ENCODE measurements around the gene PCMT1.
"Not testable (repeated sequence)": the region's sequence is repeated elsewhere in the genome, so short reads cannot be mapped to it uniquely, and the experiment has no call there.

Gene PCMT1

GRCh38 chr6:149823013-149823412 is 73.5 kb downstream of the PCMT1 start:
- no peak for DNase-seq

GRCh38 chr6:149825292-149825691 is 75.8 kb downstream of the PCMT1 start:
- DNase-seq = no peak

DNA sequence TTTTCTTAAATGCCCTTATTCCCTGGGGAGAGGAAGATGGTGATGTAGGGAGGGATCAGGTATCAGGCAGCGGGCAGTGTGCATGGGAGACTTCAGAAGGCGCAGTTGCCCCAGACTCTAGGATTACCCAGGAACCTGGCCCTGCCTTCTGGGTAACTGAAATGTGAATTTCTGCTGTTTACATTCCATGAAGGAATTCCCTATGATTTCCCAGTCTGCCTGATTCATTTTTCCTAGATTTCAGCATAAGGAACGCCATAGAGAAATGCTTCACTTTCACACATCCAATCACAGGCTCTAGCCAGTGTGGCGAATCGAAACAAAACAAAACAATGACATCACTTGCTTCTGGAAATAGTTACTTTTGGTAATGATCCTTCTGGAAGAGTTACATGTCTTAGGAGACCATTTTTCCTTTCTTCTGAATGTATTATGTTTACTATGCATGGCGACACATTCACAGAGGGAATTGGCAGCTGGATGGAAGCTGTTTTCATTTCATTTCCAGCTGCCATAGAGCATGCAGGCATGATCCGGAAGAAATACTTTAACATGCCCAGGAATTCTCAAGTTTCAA is 81.3 kb downstream of the PCMT1 start:
- DNase-seq = no peak

DNA sequence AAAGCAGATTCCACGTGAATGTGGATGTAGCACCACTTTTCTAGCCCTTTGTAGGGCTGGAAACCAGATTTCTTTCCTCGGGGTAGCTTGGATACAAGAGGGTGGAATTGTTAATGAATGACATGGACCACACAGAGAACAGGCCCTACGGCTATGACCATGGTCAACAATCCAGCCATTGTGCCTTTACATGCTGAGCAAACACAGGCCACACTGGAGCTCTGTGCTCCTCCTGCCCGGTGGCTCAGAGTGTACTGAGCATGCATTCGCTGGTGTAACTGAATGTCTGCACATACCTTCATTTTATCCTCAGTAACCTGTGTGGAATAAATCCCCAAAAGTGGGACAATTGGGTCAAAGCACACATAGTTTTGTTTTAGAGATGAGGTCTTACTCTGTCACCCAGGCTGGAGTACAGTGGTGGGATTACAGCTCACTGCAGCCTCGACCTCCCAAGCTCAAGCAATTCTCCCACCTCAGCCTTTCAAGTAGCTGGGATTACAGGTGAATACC is 81.8 kb downstream of the PCMT1 start:
- DNase-seq = no peak

GRCh38 chr6:149833651-149834050 is 84.1 kb downstream of the PCMT1 start:
- DNase-seq = no peak

GRCh38 chr6:149834513-149835481 is 85.3 kb downstream of the PCMT1 start:
- DNase-seq = peak; percentile 62 to 71

DNA sequence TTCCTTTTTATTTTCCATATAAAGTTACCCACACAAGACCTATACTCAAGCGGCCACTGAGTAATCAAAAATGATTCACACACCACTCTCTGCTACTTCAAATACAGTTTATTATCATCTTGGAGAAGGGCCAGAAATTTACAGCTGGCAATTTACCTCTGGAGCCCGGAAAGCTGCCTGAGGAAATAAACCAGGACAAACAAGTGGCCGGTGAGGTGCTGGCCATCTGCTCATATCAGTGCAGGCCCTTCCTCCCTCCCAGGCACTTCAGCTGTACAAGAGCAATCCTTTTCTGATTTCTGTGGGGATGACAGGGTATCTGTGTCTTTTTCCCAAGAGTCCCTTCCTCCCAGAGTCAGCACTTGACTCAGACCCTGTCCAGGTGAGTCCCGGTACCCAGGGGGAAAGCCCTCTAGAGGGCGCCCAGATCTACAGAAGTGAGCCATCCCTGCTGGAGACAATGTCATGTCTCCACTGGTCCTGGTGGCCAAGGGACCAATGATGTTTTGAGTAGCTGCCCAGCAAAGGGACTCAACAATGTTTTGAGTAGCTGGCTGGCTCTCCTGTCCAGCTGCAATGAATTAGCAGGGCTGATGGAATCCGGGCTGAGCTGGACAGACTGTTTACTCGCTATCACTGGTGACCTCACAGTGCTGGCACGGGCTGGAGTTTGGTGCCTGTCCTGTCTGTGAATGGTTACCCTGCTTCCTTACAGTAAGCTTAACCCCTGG is 91.0 kb downstream of the PCMT1 start:
- DNase-seq = peak; percentile 15 to 39

DNA sequence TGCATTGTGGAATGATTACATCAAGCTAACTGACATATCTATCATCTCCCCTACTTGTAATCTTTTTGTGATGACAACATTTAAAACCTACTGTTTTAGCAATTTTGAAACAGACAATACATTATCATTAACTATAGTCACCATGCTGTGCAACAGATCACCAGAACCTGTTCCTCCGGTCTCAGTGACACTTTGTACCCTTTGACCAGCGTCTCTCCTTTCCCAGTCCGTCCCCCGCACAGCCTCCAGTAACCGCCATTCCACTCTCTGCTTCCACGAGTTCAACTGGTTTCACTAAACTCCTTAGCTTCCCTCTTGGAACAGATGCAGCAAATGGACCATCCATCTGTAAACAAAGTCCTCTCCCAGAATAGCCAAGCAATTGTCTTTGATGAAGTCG is 92.8 kb downstream of the PCMT1 start:
- DNase-seq = no peak

DNA sequence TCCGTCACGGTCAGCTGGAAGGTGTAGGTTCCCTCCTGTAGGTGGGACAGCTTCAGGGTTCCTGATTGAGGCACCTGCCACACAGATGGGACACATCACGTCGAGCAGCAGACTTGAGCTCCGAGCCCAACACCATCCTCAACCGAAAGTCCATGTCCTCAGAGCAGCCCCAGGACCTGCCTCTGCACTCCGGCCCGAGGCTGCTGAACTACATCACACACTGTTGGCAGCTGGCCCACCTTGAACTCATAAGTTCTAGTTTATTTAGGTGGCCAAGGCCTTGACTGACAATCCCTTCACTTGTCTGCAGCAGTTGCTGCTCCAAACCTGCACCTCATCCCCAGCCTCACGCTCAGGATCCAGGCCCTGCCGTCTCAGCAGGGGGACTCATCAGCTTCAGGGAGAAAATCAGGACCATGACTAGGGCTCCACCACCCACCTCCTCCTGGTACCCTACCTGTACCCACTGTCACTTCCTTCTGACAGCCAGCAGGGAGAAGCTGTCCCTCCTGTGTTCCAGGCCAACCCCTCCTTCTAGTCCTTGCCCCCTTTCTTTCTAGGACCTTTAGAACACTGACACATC is 93.6 kb downstream of the PCMT1 start:
- DNase-seq = no peak

DNA sequence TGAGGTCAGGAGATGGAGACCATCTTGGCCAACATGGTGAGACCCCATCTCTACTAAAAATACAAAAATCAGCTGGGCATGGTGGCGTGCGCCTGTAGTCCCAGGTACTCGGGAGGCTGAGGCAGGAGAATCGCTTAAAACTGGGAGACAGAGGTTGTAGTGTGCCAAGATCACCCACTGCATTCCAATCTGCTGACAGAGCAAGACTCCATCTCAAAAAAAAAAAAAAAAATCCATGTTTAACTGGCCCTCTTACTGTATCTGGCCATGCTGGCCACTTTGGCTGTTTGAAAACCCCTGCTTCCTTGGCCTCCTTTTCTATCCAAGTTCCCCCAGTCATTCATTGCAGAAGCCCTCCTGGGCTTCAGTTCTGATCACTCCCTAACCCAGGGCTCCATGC is 94.5 kb downstream of the PCMT1 start:
- not testable (repeated sequence) for DNase-seq

GRCh38 chr6:149844480-149844879 is 94.9 kb downstream of the PCMT1 start:
- DNase-seq = no peak

GRCh38 chr6:149845549-149845948 is 96.0 kb downstream of the PCMT1 start:
- DNase-seq = no peak

GRCh38 chr6:149846321-149846720 is 96.8 kb downstream of the PCMT1 start:
- no peak for DNase-seq

DNA sequence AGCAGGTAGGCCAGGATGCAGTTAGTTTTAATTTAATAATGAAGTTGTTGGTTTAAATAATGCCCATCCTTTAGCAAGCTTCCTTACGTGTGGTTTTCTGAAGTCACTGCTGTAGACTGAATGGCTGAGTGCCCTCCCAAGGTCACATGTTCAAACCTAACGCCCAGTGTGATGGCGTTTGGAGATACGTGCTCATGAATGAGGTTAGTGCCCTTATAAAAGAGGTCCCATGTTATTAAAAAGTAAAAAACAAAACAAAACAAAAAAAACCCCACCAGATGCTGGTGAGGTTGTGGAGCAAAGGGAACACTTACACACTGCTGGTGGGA is 98.4 kb downstream of the PCMT1 start:
- DNase-seq = no peak

GRCh38 chr6:149848343-149848742 is 98.8 kb downstream of the PCMT1 start:
- DNase-seq = not testable (repeated sequence)

- DNase-seq = no peak
Measured at GRCh38 chr6:149851461-149852110, 102.0 kb downstream of the PCMT1 start.

GRCh38 chr6:149852180-149852579 is 102.6 kb downstream of the PCMT1 start:
- peak; percentile 43 to 57 for DNase-seq

- no peak for DNase-seq
Measured at GRCh38 chr6:149852881-149853280, 103.3 kb downstream of the PCMT1 start.

GRCh38 chr6:149854017-149854416 is 104.5 kb downstream of the PCMT1 start:
- DNase-seq = not testable (repeated sequence)

DNA sequence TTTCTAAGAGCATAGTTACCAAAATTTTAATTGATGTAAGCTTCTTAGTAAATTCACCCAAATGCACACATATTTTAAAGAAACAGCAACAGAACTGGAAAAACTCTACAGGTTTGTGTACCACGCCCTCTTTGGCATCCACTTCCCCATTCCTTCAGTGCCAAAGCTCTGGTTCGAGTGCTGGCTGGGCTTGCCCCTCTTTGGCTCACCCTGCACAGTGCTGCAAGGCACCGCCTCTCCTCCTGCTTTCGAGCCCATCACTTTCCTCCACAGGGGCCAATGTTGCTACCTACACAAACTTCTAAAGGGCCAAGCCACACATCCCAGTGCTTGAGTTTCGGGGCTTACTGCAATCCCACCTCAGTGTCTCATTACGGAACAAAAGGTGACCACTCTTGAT is 105.0 kb downstream of the PCMT1 start:
- DNase-seq = no peak

DNA sequence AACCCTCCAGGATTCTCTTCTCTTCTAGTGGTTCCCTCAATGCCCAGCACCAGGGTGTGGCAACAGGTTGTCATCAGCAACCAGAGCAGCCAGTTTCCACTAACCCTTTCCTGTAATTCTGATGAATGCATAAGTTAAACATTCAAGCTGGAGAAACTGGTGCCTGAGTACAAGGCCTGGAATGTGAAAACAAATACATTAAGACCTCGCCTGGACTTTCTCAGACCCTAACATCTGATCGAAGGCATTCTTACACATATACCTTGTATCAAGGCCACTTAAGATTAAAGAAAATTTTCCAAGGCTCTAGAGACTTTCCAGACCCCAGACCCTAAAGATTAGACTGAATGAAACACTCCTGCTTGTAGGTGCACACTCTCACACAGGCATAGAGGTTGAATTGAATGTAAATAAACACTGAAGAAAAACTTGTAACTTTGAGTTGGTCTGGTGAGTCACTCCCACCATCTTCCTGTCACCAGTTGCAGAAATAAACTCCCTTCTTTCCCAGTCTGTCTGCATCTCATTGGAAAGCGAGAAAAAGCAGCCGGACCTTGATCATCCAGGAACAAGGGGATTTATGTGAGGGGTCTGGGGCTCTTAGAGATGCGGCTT is 105.6 kb downstream of the PCMT1 start:
- DNase-seq = no peak

DNA sequence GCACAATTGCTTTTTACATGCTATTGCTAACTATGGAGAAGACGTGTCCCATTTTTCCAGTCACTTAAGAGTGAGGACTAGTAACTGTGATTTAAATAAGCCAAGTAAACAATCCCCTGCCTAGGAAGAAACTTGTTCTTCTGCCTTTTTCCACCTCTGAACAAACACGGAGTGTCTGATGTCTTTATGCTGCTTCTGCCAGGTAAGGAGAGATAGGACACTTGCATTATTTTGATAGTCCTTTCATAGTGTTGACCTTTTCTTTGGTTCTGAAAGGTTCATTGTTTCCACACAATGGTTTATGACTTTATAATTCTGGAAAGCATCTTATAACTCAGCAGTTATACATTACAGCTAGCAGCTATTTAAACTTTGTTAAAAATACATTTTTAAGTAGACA is 106.2 kb downstream of the PCMT1 start:
- no peak for DNase-seq

Measured in inflammatory macrophage (primary cell).